HG02571 (cell line): ENCODE data around the gene BUD31.

Source experiments
- ATAC-seq: cut with Tn5 transposase; IDR thresholded peaks from one replicate; pipeline ENCODE4 v1.9.1; 2021; ENCODE audit warnings: mild to moderate bottlenecking, moderate library complexity; ENCODE audit not compliant: unreplicated experiment

Gene BUD31

GRCh38 chr7:99461221-99461620, 52.5 kb downstream of the BUD31 start:
- ATAC-seq: no peak

GRCh38 chr7:99465421-99465768, 56.6 kb downstream of the BUD31 start:
- no peak for ATAC-seq

DNA sequence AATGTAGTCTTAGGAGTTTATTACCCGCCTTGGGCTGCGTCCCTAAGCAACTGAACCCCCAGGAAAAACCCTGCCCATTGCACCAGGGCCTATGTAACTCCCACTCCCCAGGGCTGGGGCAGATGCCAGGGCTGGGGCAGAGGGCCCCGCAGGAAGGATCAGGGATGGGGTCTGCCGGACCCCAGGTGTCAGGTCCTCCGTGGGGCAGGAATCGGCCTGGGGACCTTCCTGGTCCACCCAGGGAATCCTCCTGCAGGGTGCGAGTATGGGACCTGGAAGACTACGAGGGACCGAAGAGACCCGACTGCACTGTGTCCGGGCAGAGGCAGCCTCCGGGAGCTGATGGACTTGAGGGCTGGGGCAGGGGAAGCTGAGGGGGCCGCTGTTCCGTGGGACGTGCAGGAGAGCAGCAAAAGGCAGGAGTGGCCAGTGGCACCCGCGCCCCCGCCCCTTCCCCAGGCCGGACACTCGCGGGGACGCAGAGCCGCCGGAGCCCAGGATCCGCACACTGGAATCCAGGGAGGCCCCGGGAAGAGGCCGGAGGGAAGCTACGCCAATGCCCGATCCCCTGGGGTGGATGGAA, 59.7 kb downstream of the BUD31 start:
- ATAC-seq: no peak
